ENCODE results near the gene CERK.
A peak's percentile ranks its signal among the peaks of the same experiment; 100 is the strongest.

CERK gene

DNA sequence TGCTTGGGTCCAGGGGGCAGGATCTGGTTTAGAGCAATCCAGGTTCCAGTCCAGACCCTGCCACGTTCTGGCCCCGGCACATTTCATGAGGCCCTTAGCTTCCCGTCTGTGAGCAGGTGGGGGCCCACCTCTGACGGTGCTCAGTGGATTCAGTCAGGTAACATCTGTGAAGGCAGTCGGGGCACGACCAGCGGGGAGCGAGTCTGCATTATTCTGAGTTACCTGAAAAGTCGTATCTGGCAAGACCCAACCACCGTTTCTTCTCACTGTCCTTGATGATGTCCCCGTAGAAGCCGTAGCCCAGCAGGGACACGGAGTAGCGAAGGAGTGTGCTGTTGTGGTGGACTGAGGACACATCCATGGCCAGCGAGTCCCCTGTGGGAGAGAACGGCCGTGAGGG, 39.0 kb downstream of the CERK start:
- no peak for DNase-seq (ENCODE audit: low spot score)

GRCh38 chr22:46697811-46698515, 40.1 kb downstream of the CERK start:
- DNase-seq (ENCODE audit: low spot score) = no peak

DNA sequence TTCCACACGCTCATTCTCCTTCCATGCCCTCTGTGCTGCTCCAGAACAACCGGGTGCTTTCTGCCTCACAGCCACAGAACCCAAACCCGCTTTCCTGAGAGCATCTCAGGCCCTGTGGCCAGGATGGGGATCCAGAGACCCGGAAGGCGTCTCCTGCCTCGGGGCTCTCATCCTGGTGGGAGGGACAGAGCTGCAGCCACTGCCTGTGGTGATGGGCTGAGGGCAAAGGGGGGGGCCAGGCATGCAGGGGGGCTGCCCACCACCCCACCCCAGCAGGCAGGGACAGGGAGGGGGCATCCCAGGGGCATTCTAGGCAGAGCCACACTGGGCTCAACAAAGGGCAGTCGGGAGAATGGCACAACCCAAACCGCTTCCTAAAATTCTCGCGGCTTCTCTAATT, 41.4 kb downstream of the CERK start:
- DNase-seq (ENCODE audit: low spot score) = no peak

- peak; percentile 28 for DNase-seq (ENCODE audit: low spot score)
Observed at GRCh38 chr22:46696229-46696518, 41.9 kb downstream of the CERK start.

DNA sequence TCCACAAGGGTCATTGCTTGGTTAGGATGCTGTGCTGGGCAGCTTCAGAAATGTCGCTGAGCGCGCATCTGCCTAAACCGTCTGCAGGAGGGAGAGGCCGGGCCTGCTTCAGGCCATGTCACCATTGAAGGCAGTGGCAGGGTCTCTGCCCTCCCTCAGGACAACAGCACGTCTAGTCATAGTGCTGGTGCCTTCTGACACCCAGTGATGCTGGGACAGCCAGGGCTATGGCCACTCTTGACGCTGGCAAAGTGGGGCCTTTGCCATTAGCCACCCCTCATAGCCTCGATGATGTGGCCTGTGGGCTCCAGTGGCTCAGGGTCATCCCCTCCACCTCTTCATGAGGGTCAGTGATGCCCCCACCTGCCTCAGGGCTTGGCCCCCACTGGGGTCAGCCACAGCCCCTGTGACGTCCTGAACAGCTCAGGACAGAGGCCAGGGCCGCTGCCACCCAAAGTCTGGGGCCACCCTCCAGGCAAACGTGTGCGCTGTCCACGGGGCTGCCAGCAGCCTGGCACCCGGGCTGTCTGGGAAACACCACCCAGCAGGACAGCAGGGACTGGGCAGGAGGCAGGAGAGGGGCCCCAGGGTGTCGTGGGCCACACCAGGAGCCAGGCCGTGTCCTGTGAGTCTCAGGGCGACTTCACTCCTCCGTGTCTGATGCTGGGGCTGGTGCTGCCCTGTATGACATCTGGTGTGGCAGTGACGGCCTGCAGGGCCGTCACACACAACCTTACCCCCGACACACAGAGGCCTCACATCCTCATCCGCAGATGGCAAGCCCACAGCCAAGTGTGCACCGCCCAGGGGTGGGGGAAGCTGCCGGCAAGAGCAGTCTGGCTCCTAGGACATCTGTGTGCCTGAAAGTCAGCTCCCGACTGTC, 42.5 kb downstream of the CERK start:
- DNase-seq (ENCODE audit: low spot score) = no peak

DNA sequence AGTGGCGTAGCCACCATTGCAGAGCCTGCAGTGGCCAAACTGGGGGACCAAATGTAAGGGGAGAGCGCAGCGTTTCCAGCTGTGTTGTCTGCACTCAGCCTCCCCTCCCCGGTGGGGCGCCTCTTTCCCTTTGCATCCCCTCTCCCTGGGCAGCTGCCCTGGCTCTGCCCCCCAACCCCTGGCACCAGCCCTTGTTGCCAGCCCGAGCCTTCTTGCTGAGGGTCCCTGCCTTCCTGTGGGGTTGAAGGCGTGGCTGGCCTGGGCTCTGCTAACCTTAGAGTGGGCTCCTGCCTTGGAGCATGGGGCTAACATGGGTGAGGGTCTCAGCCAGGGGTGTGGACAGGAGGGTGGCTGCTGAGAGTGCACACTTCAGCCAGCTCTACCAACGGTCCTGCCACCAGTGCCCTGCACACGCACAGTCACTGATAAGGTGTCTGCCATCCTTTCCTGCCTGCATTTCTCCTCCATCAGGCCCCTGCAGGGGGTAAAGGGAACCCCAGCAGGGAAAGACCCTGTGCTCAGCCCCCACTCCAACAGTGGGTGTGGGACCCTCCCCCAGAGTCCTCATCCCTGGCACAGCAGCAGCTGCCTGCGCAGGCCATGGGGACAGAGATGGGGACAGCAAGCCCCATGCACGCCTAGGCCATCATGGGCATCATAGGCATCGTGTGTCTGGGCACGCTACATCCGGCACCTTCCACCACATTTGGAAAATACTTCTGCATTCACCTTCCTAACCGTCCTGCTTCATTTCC, 43.5 kb downstream of the CERK start:
- DNase-seq (ENCODE audit: low spot score) = no peak

- no peak for DNase-seq (ENCODE audit: low spot score)
Observed at GRCh38 chr22:46693634-46694415, 44.2 kb downstream of the CERK start.

DNA sequence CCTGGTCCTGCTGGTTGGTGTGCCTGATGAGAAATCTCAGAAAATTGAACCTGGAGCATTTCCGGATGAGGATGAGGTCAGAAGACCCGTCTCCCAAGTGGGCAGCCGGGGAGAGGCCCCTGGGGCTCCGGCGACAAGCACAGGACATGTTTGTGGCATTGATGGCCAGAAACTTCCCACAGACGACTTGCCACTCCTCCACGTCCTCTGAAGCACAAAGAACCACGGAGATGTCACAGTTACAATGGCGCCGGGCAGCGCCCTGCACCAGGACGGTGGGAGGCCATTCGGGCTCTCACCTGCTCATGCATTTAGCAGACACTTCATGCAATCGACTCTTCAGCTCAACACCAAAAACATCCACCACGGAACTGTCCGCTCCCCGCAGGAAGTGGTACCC, 46.5 kb downstream of the CERK start:
- no peak for DNase-seq (ENCODE audit: low spot score)

DNA sequence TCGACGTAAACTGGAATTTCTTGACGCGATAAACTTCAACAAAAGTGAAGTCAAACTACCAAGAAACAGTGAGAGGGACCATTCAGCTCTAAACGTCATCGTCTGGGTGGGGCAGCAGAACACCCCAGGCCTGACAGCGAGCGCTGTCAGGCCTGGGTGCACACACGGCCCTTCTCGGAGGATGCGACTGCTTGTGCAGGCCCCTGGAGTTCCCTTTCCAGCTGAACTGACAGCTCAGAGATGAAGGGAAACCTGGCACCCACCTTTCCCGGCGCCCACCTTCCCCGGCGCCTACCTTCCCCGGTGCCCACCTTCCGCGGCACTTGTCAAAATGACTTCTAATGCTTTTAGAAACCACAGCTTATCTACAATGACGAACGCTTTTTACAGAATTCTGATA, 47.9 kb downstream of the CERK start:
- no peak for DNase-seq (ENCODE audit: low spot score)

GRCh38 chr22:46688949-46689348, 49.1 kb downstream of the CERK start:
- DNase-seq (ENCODE audit: low spot score) = peak; percentile 83

- DNase-seq (ENCODE audit: low spot score) = no peak
Observed at GRCh38 chr22:46687460-46687859, 50.6 kb downstream of the CERK start.

DNA sequence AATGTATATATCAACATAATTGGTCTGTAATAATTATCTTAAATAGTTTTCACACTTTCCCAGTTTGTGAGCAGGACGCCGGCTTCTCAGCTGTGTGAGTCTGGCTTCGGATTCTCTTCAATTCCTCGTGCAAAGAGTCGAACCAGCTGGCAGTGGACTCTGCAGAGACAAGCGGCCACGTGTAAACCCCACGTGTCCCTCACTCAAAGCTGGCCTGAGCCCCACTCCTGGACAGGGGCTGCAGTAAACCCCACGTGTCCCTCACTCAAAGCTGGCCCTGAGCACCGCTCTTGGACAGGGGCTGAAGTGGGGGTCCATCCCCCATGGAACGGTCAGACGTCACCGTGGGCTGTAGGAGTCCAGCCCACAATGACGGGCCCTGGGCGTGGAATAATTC, 51.0 kb downstream of the CERK start:
- no peak for DNase-seq (ENCODE audit: low spot score)

DNA sequence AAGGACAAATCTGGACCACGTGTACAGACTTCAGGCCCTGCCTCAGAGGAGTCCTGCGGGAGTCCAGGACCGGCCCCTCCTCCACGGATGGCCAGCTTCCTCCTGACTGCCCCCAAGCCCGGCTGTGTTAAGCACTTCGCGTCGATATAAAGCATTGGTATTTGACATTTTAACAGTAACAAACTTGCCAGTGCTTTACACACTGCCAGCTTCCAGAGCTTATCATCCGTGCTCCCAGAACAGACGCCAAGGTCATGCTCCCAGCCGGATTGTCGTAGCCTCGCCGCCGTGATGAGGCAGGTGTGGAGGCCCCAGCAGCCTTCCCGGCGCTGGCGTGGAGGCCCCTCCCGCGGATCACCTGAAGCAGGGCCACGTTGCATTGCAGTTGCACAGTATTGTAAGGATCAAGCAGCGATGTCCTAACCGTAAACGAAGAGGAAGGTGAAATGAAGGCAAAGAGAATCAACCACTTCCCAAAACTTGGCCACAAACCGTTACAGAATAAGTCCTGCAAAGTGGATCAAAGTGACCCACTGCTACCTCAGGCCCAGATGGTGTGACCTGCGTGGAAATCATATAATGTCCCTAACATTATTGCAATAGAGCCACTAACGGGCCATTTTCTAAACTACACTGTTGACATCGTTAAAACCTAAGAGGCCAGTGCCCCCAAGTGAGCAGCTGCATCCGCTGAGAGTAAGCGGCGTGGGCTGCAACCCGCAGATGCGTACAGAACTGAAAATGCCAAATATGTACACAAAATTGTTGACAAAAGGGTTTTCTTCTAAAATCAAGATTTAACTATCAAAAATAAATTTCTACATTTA, 51.6 kb downstream of the CERK start:
- DNase-seq (ENCODE audit: low spot score) = no peak

DNA sequence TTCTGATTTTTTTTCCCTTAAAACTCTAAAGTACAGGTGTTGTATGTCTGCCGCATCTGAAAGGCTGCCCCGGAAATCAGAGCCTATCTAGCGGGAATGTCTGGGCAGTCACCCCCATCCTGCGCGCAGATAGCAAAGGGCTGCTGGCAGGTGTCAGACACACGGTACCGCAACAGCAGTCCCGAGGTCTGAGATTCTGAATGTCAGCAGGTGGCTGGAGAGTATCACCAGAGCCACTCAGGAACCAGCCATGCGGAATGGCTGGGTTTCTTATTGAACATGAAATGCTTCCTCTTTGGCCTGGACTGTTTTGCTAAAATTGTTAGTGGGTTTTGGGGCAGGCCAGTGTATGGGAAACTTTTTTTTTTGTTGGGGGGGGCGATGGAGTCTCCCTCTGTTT, 53.3 kb downstream of the CERK start:
- DNase-seq (ENCODE audit: low spot score) = no peak

GRCh38 chr22:46682011-46682731, 55.9 kb downstream of the CERK start:
- no peak for DNase-seq (ENCODE audit: low spot score)

- no peak for DNase-seq (ENCODE audit: low spot score)
Observed at GRCh38 chr22:46681010-46681409, 57.0 kb downstream of the CERK start.

GRCh38 chr22:46679706-46680269, 58.3 kb downstream of the CERK start:
- DNase-seq (ENCODE audit: low spot score) = no peak

GRCh38 chr22:46678785-46679700, 59.0 kb downstream of the CERK start:
- no peak for DNase-seq (ENCODE audit: low spot score)

DNA sequence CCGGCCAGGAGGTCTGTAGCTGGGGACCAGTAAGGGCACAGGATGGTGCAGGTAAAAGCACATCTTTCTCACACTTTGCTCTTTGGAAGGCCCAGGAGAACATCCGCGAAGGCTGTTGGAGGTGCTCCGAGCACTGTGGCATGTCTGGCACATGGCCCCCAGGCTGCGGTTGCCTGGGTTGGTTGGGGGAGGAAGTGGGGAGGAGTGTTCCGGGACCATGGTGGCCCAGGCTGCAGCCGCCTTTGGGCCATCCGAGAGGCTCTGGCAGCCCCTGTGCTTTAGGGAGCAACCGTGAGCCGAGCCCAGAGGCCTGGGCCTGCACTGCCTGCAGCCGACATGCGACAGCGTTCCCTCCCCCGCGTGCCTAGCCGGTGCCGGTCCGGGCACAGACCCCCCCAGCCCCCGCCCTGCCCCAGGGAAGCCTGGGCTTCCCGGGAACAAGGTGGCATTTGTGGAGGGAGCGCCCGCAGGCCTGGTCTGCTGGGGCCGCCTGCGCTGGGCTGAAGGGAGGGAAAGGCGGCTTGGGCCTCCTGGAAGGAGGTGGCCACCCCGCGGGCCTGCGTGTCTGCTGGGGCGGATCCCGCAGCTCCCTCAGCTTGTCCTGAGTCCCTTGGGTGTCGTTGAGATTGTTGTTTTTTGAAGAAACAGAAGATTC, 59.9 kb downstream of the CERK start:
- DNase-seq (ENCODE audit: low spot score) = no peak

All from SW480 (cell line).